ENCODE results near the gene GRPEL1.

DNA sequence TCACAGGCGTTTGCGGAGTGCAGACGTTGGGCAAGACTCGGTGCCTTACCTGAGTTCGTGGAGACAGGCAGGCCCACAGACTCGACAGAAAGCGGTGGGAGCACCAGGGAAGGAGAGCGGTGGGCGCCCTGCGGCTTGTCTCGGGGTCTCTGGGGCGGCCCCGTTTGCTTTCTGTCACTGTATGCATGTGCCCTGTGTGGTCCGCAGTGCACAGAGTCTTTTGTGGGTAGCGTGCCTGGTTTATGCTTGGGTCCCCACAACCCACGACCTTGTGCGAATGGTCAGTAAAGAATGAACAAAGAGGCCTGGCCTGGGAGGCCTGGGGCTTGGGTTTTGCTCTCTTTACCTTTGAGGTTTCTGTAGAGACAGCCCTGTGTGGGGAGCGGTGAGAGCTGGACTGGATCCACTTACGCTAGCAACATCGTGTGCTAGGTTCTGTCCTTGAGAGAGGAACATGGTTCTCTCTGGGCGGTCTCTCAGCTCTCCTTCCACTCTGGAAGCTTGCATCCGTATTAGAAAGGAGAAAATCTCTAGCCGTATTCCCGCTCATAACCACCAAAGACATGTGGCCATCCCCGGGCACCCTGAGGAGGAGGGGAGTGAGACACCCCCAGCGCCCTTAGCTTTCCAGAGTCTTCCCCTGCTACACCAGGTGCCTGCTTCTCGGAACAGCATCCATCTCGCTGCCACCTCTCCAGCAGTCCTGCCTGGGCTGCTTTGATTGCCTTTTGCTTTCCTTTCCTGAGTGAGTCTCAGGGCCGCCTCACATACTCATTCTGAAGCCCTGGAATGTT lies 23.5 kb downstream of the GRPEL1 start:
- TF ChIP-seq, protein P1, sequence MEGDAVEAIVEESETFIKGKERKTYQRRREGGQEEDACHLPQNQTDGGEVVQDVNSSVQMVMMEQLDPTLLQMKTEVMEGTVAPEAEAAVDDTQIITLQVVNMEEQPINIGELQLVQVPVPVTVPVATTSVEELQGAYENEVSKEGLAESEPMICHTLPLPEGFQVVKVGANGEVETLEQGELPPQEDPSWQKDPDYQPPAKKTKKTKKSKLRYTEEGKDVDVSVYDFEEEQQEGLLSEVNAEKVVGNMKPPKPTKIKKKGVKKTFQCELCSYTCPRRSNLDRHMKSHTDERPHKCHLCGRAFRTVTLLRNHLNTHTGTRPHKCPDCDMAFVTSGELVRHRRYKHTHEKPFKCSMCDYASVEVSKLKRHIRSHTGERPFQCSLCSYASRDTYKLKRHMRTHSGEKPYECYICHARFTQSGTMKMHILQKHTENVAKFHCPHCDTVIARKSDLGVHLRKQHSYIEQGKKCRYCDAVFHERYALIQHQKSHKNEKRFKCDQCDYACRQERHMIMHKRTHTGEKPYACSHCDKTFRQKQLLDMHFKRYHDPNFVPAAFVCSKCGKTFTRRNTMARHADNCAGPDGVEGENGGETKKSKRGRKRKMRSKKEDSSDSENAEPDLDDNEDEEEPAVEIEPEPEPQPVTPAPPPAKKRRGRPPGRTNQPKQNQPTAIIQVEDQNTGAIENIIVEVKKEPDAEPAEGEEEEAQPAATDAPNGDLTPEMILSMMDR (conservative IDR thresholded peaks at IDR 0.05 in 1 of 2, IDR thresholded peaks at IDR 0.05 in 1 of 2; ENCODE audit: low read depth in 1 of 2, low read length in 2 of 2): no peak
- TF ChIP-seq EZH2 (IDR thresholded peaks at IDR 0.05; ENCODE audit: low read length, missing control alignments): no peak

Measured in fibroblast of lung (primary cell).